ENCODE data around the gene CAPRIN1. TPM values are rescaled to one million over a fixed set of nuclear protein-coding genes. Genes with fewer than 3 reads are reported as not detected.

The CAPRIN1 gene
- 97.9 and 115 TPM in 2 replicates for total RNA-seq

- TF ChIP-seq CTCF (IDR thresholded peaks at IDR 0.05; ENCODE audit: insufficient read depth, low read length, severe bottlenecking): no peak
- FAIRE-seq (no peak), DNase-seq (ENCODE audit: low read depth) (peak; percentile 69)
- Histone ChIP-seq H3K4me3 (ENCODE audit: low read depth, low read length) (peak within 1 kb of the TSS; percentile 85), H3K27me3 (ENCODE audit: control insufficient read depth, insufficient read depth, low read length) (no peaks in the 10 kb centered on the region), H3K36me3 (ENCODE audit: control insufficient read depth, insufficient read depth, low read length) (peaks cover 4% of the 10 kb centered on the region)
These were observed at the start of gene CAPRIN1 for GRCh38 chr11:34051349-34052035. Gene CAPRIN1, plus strand, starts transcription at chr11:34051731. Its CDS starts 690 bp downstream, at chr11:34052421.

GRCh38 chr11:34002420-34002819 is 49.1 kb upstream of the CAPRIN1 start:
- DNase-seq (ENCODE audit: low read depth): peak; percentile 15
- H3K36me3 ChIP-seq (ENCODE audit: control insufficient read depth, insufficient read depth, low read length): no peaks in the 10 kb centered on the region

GRCh38 chr11:34004236-34004635 is 47.3 kb upstream of the CAPRIN1 start:
- no peak for FAIRE-seq
- no peak for DNase-seq (ENCODE audit: low read depth)
- TF ChIP-seq CTCF (IDR thresholded peaks at IDR 0.05; ENCODE audit: insufficient read depth, low read length, severe bottlenecking): no peak

More at GRCh38 chr11:34002420-34002819, 49.1 kb upstream of the CAPRIN1 start:
- FAIRE-seq: no peak
- H3K4me3 ChIP-seq (ENCODE audit: low read depth, low read length): no peak overlapping the region
- no peak for TF ChIP-seq CTCF (IDR thresholded peaks at IDR 0.05; ENCODE audit: insufficient read depth, low read length, severe bottlenecking)
- H3K27me3 ChIP-seq (ENCODE audit: control insufficient read depth, insufficient read depth, low read length): peaks cover 2% of the 10 kb centered on the region

GRCh38 chr11:34006876-34007275 is 44.7 kb upstream of the CAPRIN1 start:
- no peaks in the 10 kb centered on the region for H3K36me3 ChIP-seq (ENCODE audit: control insufficient read depth, insufficient read depth, low read length)
- DNase-seq (ENCODE audit: low read depth): no peak
- H3K27me3 ChIP-seq (ENCODE audit: control insufficient read depth, insufficient read depth, low read length): peaks cover 2% of the 10 kb centered on the region
- TF ChIP-seq CTCF (IDR thresholded peaks at IDR 0.05; ENCODE audit: insufficient read depth, low read length, severe bottlenecking): no peak
- FAIRE-seq: no peak
- H3K4me3 ChIP-seq (ENCODE audit: low read depth, low read length): no peak overlapping the region

More at GRCh38 chr11:34004236-34004635, 47.3 kb upstream of the CAPRIN1 start:
- Histone ChIP-seq H3K27me3 (ENCODE audit: control insufficient read depth, insufficient read depth, low read length) (peaks cover 2% of the 10 kb centered on the region), H3K4me3 (ENCODE audit: low read depth, low read length) (no peak overlapping the region), H3K36me3 (ENCODE audit: control insufficient read depth, insufficient read depth, low read length) (no peaks in the 10 kb centered on the region)

- Histone ChIP-seq H3K36me3 (ENCODE audit: control insufficient read depth, insufficient read depth, low read length) (no peaks in the 10 kb centered on the region), H3K27me3 (ENCODE audit: control insufficient read depth, insufficient read depth, low read length) (no peaks in the 10 kb centered on the region), H3K4me3 (ENCODE audit: low read depth, low read length) (no peak overlapping the region)
- no peak for TF ChIP-seq CTCF (IDR thresholded peaks at IDR 0.05; ENCODE audit: insufficient read depth, low read length, severe bottlenecking)
- no peak for DNase-seq (ENCODE audit: low read depth)
- no peak for FAIRE-seq
These were observed 38.8 kb upstream of the CAPRIN1 start for GRCh38 chr11:34012734-34013133.
